Mesenteric fat pad (tissue), 1 donor: ENCODE measurements around the gene MED8. TPM values are rescaled to one million over a fixed set of nuclear protein-coding genes. Genes with fewer than 3 reads are reported as not detected.

ENCODE experiments used
- DNase-seq: peaks from one replicate; pipeline ENCODE4 v3.0.0-alpha.2; 2020; ENCODE audit warnings: low spot score
- microRNA-seq: library from miRNA; unstranded; fragments of <30 nt; microRNA quantifications from one replicate; pipeline ENCODE4 v1.2.0, GENCODE V29; 2020; ENCODE audit warnings: borderline number of aligned reads
- total RNA-seq: library from RNA; stranded (reverse); fragmentation: NEBNext Ultra II Directional; extraction: Animal tissue kit (Norgen Biotek cat#: 25700); gene quantifications from one replicate; pipeline ENCODE4 v1.2.1, GENCODE V29; 2021
- donor health status: DM: yes; HTN: yes; CAD: no.

The MED8 gene
- total RNA-seq, 1 donor from 2014 or later = 55.2 TPM

DNA sequence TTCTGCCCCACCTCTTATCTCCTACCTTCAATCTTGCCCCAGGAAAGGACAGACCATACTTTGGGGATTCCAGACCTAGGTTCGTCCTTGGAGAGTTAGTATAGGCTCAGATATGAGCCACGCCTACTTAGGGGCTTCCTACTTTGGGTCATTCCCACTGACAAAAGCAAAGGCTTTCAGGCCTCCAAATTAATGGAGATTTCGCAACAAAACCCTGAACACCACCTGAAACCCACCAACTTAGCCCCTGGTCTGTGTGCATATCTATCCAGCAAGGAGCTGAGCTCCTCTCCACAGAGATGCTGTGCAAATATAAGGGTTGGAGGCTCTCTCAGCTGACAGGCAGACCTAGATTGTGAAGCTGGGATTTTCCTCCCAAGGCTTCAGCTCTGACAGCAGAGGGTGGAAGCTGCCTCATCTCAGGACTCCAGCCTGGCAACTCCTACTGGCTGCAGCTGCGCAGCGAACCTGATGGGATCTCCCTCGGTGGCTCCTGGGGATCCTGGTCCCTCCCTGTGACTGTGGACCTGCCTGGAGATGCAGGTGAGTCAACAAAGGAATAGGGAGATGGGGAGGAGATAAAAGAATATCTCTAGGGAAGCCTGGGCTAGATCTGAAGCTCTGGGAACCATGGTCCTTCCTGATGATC, 49.9 kb downstream of the MED8 start:
- peak; percentile 64 for DNase-seq

DNA sequence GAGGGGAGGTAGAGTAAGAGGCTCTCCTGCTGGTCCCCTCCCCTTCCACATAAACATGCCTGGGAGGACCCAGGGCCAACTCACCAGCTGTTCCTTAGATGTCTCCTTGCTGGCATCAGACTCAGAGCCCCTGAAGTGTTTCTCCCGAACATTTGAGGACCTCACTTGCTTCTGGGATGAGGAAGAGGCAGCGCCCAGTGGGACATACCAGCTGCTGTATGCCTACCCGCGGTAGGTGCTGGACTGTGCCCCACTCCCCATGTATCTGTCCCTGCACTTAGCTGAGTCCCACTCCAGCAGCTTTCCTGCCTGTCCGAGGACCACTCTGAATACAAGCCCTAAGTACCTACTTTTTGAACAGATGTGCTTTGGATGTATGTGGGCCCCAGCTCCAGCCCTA, 51.6 kb downstream of the MED8 start:
- DNase-seq = peak; percentile 37

DNA sequence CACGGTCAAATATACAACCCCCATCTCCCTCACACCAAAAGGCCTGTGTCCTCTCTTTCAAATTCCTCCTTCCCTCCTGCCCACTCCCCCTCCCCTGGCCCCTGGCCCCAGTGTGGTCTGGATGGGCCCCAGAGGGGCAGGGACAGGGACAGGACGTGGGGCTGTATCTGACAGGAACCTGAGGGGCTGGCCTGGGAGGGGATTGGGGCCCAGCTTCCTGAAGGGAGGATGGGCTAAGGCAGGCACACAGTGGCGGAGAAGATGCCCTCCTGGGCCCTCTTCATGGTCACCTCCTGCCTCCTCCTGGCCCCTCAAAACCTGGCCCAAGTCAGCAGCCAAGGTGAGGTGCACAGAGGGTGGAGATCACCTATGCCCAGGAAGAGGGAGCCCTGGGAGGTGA, 52.0 kb downstream of the MED8 start, which contains the start of gene MPL:
MPL (plus strand) TSS at position 231 of the 400 bp plus-strand sequence; CDS start at position 262, 31 bp downstream.
- peak; percentile 59 for DNase-seq

DNA sequence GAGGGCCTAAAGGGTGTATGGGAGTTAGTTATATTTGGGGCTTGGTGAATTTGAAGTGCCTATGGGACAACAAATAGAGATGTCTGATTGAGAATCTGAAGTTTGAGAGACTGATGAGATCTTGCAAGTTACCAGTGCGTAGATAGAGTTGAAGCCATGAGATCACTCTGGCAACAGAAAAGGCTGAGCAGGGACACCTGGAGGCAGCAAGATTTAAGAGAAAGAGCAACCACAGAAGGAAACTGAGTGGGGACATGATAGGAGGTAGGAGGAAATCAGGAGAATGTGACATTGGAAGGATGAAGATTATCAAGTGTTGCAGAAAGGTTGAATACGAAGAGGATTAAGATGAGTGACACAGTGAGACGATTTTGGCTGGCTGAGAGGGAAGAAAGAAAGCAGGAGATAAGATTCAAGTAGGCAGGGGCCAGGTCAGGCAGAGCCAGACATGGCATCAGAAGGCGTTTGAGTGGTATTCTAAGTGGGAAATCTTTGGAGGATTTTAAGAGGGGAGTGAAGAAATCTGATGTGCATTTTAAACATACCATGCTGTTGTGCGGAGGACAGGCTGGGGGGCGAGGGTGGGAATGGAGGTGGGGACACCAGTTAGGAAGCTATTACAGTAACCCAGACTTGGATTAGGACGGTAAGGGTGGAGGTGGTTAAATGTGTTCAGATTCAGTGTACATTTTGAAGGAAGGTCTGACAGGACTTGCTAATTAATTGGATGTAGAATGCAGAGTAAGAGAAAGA, 55.0 kb downstream of the MED8 start:
- DNase-seq = peak; percentile 49

Small RNA genes lying within 50 kb of the gene (microRNA-seq; reads per million reads assigned to microRNA genes)
- gene MIR6734 = 2.9 reads per million

Other genes with a start within 250 kb of the MED8 start
- 55.8 TPM for gene EBNA1BP2, start 217.5 kb downstream of the MED8 start, total RNA-seq
- gene CFAP57, start 217.5 kb downstream of the MED8 start, total RNA-seq = 0.19 TPM
- gene TMEM125, start 119.8 kb downstream of the MED8 start, total RNA-seq = not detected
- gene C1orf210, start 104.2 kb downstream of the MED8 start, total RNA-seq = not detected
- gene TIE1, start 88.8 kb downstream of the MED8 start, total RNA-seq = 42.6 TPM
- 0.39 TPM for gene MPL, start 52.0 kb downstream of the MED8 start, total RNA-seq
- gene CDC20, start 30.8 kb downstream of the MED8 start, total RNA-seq = 4.9 TPM
- gene ELOVL1, start 21.8 kb downstream of the MED8 start, total RNA-seq = 149 TPM
- gene SZT2, start 99 bp upstream of the MED8 start, total RNA-seq = 65.3 TPM
- gene HYI, start 64.1 kb upstream of the MED8 start, total RNA-seq = 36.9 TPM
- 270 TPM for gene PTPRF, start 141.1 kb upstream of the MED8 start, total RNA-seq